Natural killer cell (primary cell): ENCODE data around the gene CALCR. TPM values are rescaled to one million over a fixed set of nuclear protein-coding genes. Genes with fewer than 3 reads are reported as not detected.

ENCODE experiments used
- ATAC-seq, 3 donors: fragments of 150-1000 bp in 2 of 3; fragments of 200-7000 bp in 1 of 3; cut with Tn5 transposase; 1 replicate in 1 of 3; 2 replicates in 2 of 3; pipeline ENCODE4 v1.10.0; 2021; ENCODE audit warnings: mild to moderate bottlenecking in 2 of 3, moderate library complexity in 2 of 3
- DNase-seq, 2 donors: peaks; one replicate each; pipeline versions ENCODE4 v3.0.0 to v3.0.0-alpha.2; 2013 to 2021; ENCODE audit warnings: mixed read lengths in 1 of 2
- H3K27ac ChIP-seq: one replicate; pipeline ENCODE4 v1.5.1; 2013; ENCODE audit warnings: mild to moderate bottlenecking, low read length
- H3K27me3 ChIP-seq: one replicate; pipeline ENCODE4 v1.6.1; 2013; ENCODE audit warnings: low read length; ENCODE audit not compliant: control insufficient read depth, insufficient read depth
- H3K36me3 ChIP-seq: one replicate; pipeline ENCODE4 v1.6.1; 2013; ENCODE audit warnings: low read length; ENCODE audit not compliant: control insufficient read depth, insufficient read depth
- H3K4me1 ChIP-seq: one replicate; pipeline ENCODE4 v1.6.1; 2013; ENCODE audit warnings: low read length; ENCODE audit not compliant: control insufficient read depth, insufficient read depth
- H3K4me3 ChIP-seq: one replicate; pipeline ENCODE4 v1.5.1; 2013; ENCODE audit warnings: low read length
- H3K9me3 ChIP-seq: one replicate; pipeline ENCODE4 v1.6.1; 2013; ENCODE audit warnings: low read length; ENCODE audit not compliant: control insufficient read depth, insufficient read depth
- H3K27ac Mint-ChIP-seq, 2 donors: one replicate each; pipeline ENCODE4 v1.8.0; 2022; ENCODE audit warnings: mild to moderate bottlenecking in 2 of 2, mixed read lengths in 2 of 2, moderate library complexity in 1 of 2
- H3K27me3 Mint-ChIP-seq, 2 donors: one replicate each; pipeline ENCODE4 v1.8.0; 2022; ENCODE audit warnings: low read depth in 2 of 2, mixed read lengths in 2 of 2
- H3K36me3 Mint-ChIP-seq: one replicate; pipeline ENCODE4 v1.8.0; 2022; ENCODE audit warnings: mixed read lengths
- H3K4me1 Mint-ChIP-seq, 2 donors: one replicate each; pipeline ENCODE4 v1.8.0; 2022; ENCODE audit warnings: mixed read lengths in 2 of 2
- H3K4me3 Mint-ChIP-seq: one replicate; pipeline ENCODE4 v1.8.0; 2022; ENCODE audit warnings: mild to moderate bottlenecking, moderate library complexity, mixed read lengths
- H3K9me3 Mint-ChIP-seq, 2 donors: one replicate each; pipeline ENCODE4 v1.8.0; 2022; ENCODE audit warnings: mixed read lengths in 2 of 2
- WGBS: methylation state at CpG from one replicate; pipeline ENCODE4 v1.1.7; 2013; ENCODE audit warnings: missing lambda C conversion rate; ENCODE audit not compliant: insufficient coverage; 5-methylcytosine and 5-hydroxymethylcytosine counted together
- intact Hi-C: fragments of 100-400 bp; cut with micrococcal nuclease; formaldehyde crosslinking; loops from one replicate; pipeline ENCODE4 v1.14.2; 2022
- total RNA-seq, 4 donors: library from RNA; stranded (reverse); fragments of 120-200 nt in 1 of 4; gene quantifications; one replicate each; pipeline versions ENCODE4 v1.2.3 to v1.2.4, GENCODE V29; 2013 to 2022
- TF ChIP-seq, protein P1 (sequence below): fragments of 200-600 bp; IDR thresholded peaks from one replicate; pipeline ENCODE4 v1.8.0; 2022; ENCODE audit warnings: antibody characterized with exemption

Gene CALCR
- total RNA-seq, 3 donors from 2014 or later (not counting 1 experiment from before 2014, with no cell fraction given), result not detected

DNA sequence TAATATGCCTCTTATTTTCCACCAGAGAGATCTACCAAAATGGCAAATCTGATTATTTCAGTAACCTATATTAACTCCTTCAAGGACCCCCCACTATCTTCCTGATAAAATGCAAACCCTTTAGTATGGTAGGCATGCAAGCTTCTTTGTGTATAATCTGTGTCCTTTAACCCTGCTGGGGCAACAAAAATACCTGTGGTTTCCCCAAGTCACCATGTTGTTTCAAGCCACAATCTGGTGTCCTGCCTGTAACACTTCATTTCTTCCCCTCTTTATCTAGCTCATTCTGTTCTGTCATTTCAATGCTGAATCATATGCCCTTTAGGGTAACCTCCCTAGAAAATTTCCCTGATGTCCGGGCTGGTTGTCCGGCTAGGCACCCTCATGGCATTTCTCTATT is 5.3 kb downstream of the CALCR start:
- intact Hi-C loops, result no loop called here
- Mint-ChIP-seq H3K27me3 (peaks cover 0 to 9% of the 10 kb centered on the region in 2 donors), H3K4me1 (no peaks in the 10 kb centered on the region), H3K27ac (no peak overlapping the region), H3K9me3 (peaks cover 0 to 2% of the 10 kb centered on the region in 2 donors), H3K4me3 (no peak overlapping the region), H3K36me3 (no peaks in the 10 kb centered on the region)
- no peaks in the 10 kb centered on the region for H3K4me1 ChIP-seq
- WGBS, result 100% methylated on average over 2 of the region's 2 CpGs
- H3K4me3 ChIP-seq, result no peak overlapping the region
- TF ChIP-seq, protein P1, sequence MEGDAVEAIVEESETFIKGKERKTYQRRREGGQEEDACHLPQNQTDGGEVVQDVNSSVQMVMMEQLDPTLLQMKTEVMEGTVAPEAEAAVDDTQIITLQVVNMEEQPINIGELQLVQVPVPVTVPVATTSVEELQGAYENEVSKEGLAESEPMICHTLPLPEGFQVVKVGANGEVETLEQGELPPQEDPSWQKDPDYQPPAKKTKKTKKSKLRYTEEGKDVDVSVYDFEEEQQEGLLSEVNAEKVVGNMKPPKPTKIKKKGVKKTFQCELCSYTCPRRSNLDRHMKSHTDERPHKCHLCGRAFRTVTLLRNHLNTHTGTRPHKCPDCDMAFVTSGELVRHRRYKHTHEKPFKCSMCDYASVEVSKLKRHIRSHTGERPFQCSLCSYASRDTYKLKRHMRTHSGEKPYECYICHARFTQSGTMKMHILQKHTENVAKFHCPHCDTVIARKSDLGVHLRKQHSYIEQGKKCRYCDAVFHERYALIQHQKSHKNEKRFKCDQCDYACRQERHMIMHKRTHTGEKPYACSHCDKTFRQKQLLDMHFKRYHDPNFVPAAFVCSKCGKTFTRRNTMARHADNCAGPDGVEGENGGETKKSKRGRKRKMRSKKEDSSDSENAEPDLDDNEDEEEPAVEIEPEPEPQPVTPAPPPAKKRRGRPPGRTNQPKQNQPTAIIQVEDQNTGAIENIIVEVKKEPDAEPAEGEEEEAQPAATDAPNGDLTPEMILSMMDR, result no peak
- ATAC-seq (no peak), DNase-seq (no peak)
- no peak overlapping the region for H3K27ac ChIP-seq
- H3K27me3 ChIP-seq, result peaks cover 5% of the 10 kb centered on the region
- H3K9me3 ChIP-seq, result no peaks in the 10 kb centered on the region
- H3K36me3 ChIP-seq, result no peaks in the 10 kb centered on the region

DNA sequence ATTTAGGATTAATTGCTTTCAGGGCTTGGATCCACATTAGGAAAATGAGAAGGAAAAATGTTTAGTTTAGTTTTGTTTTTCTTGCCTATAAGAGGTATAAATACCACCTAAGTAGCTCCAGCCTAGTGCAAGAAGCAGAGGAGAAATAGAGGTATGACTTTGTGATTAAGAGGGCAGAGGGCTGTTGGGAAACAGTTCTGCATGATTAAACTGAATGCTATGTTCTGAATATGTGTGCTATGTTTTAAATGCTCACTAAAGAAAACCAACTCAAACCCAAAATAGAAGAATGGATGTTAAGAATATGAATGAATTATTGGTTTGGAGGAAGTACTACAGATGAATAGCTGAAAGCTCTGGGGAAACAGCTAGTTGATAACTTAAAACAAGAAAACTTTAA is 7.6 kb downstream of the CALCR start:
- H3K27ac ChIP-seq, result no peak overlapping the region
- Mint-ChIP-seq H3K4me1 (no peaks in the 10 kb centered on the region), H3K4me3 (no peak overlapping the region), H3K36me3 (no peaks in the 10 kb centered on the region), H3K9me3 (peaks cover 2 to 3% of the 10 kb centered on the region in 2 donors), H3K27me3 (peaks cover 0 to 6% of the 10 kb centered on the region in 2 donors), H3K27ac (no peak overlapping the region)
- ATAC-seq, result no peak
- H3K4me1 ChIP-seq, result no peaks in the 10 kb centered on the region
- H3K36me3 ChIP-seq, result no peaks in the 10 kb centered on the region
- no peaks in the 10 kb centered on the region for H3K9me3 ChIP-seq
- intact Hi-C loops, result no loop called here
- no peak for DNase-seq
- no peak overlapping the region for H3K4me3 ChIP-seq
- H3K27me3 ChIP-seq, result no peaks in the 10 kb centered on the region
- TF ChIP-seq, protein P1, result no peak

DNA sequence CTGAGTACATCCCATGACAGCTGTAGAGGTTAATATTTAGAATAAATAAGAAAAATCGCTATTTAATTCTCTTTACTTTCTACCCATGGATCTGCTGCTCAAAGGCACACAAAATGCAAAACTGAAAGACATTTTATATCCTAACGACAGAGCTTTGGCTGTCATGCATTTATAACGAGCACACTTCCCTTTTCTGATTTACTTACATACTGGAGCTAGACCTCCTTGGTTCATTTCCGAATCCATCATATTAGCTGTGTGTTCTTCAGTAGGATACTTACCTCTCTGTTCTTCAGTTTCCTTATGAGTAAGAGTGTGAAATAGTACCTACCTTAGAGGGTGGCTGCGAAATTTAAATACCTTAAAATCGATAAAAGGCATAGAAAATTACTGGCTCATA is 10.9 kb downstream of the CALCR start:
- WGBS, result 17% methylated on average over 3 of the region's 6 CpGs
- H3K27me3 ChIP-seq, result no peaks in the 10 kb centered on the region
- intact Hi-C loops, result no loop called here
- Mint-ChIP-seq H3K27ac (no peak overlapping the region), H3K4me3 (no peak overlapping the region), H3K36me3 (no peaks in the 10 kb centered on the region), H3K9me3 (peaks cover 2 to 3% of the 10 kb centered on the region in 2 donors), H3K27me3 (no peaks in the 10 kb centered on the region), H3K4me1 (no peaks in the 10 kb centered on the region)
- no peaks in the 10 kb centered on the region for H3K9me3 ChIP-seq
- ATAC-seq (no peak), DNase-seq (no peak)
- H3K4me3 ChIP-seq, result no peak overlapping the region
- no peak overlapping the region for H3K27ac ChIP-seq
- H3K4me1 ChIP-seq, result no peaks in the 10 kb centered on the region
- TF ChIP-seq, protein P1, result no peak
- H3K36me3 ChIP-seq, result no peaks in the 10 kb centered on the region

DNA sequence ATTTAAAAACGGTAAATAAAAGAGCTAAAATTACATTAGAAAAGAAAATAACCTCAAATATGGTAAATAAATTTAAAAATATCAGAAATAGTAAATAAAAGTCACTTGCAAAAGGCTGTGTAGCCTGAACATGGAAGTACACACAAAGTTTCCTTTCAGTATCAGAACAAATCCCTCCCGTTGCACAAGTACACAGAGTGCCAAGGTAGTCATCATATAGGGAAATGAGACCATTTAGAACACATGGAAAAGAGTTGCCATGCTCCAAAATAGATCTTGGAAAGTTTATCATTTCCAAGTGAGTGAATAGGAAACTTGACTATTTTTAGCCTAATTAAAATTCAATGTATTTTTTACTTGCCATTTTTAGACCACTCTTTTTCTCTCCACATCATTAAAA is 11.6 kb downstream of the CALCR start:
- DNase-seq (no peak), ATAC-seq (no peak)
- Mint-ChIP-seq H3K4me1 (no peaks in the 10 kb centered on the region), H3K36me3 (no peaks in the 10 kb centered on the region), H3K27me3 (no peaks in the 10 kb centered on the region), H3K27ac (no peak overlapping the region), H3K4me3 (no peak overlapping the region), H3K9me3 (peaks cover 0 to 3% of the 10 kb centered on the region in 2 donors)
- Histone ChIP-seq H3K27ac (no peak overlapping the region), H3K4me3 (no peak overlapping the region), H3K4me1 (no peaks in the 10 kb centered on the region), H3K27me3 (no peaks in the 10 kb centered on the region), H3K9me3 (no peaks in the 10 kb centered on the region), H3K36me3 (no peaks in the 10 kb centered on the region)
- intact Hi-C loops, result no loop called here
- 71% methylated on average over 1 of the region's 2 CpGs for WGBS
- TF ChIP-seq, protein P1, result no peak
